ENCODE measurements around the gene SLC45A2.

SLC45A2 gene

DNA sequence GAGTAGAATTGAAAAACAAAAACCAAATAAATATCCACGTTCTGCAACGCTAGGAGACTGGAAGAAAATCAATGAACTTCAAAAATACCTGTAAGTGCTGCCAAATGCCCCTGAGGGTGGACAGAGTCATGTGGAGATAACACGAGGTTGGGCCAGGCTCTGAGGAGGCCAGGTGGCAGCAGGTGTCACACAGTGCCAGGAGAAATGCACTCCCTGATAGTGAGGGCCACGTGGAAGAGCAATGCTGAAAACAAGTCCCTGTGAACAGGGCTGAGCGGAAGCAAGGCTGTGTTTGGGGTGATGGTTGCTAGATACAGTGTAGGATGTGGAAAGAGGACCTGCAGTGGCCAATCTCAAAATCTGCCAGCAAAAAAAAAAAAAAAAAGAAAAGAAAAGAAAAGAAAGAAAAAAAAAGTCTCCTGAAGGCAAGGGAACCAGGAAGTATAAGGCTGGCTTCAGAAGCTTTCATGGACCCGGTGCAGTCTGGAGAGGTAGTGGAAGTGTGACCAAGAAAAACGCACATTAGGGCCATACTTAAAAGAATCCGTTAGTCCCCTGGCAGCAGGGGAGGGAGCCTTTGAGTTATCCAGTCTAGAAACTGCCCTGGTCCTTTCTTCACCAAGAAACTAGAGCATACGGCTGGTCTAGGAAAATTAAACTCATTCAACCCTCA, 41.7 kb upstream of the SLC45A2 start:
- no peak for TF ChIP-seq TAF1 (IDR thresholded peaks at IDR 0.05; ENCODE audit: borderline replicate concordance, insufficient read depth, low read length)
- TF ChIP-seq, protein P1, sequence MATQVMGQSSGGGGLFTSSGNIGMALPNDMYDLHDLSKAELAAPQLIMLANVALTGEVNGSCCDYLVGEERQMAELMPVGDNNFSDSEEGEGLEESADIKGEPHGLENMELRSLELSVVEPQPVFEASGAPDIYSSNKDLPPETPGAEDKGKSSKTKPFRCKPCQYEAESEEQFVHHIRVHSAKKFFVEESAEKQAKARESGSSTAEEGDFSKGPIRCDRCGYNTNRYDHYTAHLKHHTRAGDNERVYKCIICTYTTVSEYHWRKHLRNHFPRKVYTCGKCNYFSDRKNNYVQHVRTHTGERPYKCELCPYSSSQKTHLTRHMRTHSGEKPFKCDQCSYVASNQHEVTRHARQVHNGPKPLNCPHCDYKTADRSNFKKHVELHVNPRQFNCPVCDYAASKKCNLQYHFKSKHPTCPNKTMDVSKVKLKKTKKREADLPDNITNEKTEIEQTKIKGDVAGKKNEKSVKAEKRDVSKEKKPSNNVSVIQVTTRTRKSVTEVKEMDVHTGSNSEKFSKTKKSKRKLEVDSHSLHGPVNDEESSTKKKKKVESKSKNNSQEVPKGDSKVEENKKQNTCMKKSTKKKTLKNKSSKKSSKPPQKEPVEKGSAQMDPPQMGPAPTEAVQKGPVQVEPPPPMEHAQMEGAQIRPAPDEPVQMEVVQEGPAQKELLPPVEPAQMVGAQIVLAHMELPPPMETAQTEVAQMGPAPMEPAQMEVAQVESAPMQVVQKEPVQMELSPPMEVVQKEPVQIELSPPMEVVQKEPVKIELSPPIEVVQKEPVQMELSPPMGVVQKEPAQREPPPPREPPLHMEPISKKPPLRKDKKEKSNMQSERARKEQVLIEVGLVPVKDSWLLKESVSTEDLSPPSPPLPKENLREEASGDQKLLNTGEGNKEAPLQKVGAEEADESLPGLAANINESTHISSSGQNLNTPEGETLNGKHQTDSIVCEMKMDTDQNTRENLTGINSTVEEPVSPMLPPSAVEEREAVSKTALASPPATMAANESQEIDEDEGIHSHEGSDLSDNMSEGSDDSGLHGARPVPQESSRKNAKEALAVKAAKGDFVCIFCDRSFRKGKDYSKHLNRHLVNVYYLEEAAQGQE (IDR thresholded peaks at IDR 0.05; ENCODE audit: insufficient read depth in 1 of 2, low read depth in 2 of 2, low read length in 2 of 2), result no peak
- no peak for TF ChIP-seq SIN3A (IDR thresholded peaks at IDR 0.05; ENCODE audit: borderline replicate concordance, insufficient read depth, low read length)

DNA sequence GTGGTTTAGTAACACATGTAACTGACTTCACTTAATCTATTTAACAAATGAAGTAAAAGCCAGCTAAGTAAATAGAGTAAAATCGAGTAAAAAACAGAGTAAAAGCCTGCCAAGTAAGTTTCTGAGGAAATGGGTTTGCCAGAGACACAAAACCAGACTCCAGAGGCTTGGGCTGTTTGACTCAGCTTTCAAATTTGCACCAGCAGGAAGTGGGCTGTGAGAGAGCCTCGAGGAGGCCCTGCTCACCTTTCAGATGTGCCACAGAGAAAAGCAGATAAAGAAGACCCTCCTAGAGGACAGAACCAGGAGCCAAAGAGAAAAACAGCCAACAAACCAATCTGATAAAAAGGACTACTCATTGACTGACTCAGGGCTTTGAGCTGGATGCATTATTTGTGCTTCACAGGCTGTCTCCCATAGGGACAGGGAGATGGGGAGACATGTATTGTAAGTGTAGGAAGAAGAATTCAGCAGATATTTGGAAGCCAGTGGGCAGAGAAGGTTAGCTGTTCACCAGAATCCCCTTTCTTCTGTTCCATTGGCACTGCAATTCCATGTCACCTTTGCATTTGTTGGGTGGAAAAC, 37.7 kb upstream of the SLC45A2 start:
- no peak for TF ChIP-seq TAF1 (IDR thresholded peaks at IDR 0.05; ENCODE audit: borderline replicate concordance, insufficient read depth, low read length)
- TF ChIP-seq SIN3A (IDR thresholded peaks at IDR 0.05; ENCODE audit: borderline replicate concordance, insufficient read depth, low read length), result no peak
- TF ChIP-seq POLR2AphosphoS5 (IDR thresholded peaks at IDR 0.05; ENCODE audit: low read depth, low read length), result no peak
- TF ChIP-seq, protein P1 (IDR thresholded peaks at IDR 0.05; ENCODE audit: insufficient read depth in 1 of 2, low read depth in 2 of 2, low read length in 2 of 2), result no peak
- no peak for TF ChIP-seq FOXP2 (optimal IDR thresholded peaks at IDR 0.05; ENCODE audit: borderline replicate concordance, extremely low read depth, extremely low read length, insufficient read depth)

DNA sequence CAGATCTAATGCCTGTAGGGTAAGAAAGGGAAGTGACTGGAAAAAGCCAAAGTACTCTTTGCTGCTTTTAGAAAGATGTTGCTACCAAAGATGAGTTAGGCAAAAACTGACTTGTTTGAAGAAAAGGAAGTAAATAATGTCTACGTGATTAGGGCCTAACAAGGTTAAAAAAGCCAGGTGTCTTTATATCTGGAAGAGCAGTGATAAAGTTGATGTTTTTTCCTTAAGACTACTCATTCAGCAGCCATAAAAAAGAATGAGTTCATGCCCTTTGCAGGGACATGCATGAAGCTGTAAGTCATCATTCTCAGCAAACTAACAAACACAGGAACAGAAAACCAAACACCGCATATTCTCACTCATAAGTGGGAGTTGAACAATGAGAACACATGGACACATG, 36.8 kb upstream of the SLC45A2 start:
- TF ChIP-seq, protein P1 (IDR thresholded peaks at IDR 0.05; ENCODE audit: insufficient read depth in 1 of 2, low read depth in 2 of 2, low read length in 2 of 2), result no peak
- no peak for TF ChIP-seq TAF1 (IDR thresholded peaks at IDR 0.05; ENCODE audit: borderline replicate concordance, insufficient read depth, low read length)

DNA sequence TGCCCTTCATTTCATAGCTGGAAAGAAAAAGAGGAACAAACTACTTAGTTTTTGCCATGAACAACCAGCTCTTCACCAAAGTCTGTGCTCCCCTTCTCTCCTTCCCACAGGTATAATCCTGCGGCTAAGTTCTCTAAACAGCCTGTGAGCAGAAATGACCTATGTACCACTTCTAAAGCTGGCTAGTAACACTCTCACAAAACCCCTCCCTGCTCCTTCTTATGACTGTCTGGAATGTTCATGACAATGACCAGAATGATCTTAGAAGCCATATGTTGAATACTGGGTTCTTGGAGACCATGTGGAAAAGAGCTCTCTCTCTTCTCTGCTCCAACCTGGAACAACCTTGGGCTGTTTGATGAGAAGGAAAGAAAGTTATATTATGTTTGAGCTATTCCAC, 36.2 kb upstream of the SLC45A2 start:
- TF ChIP-seq SIN3A (IDR thresholded peaks at IDR 0.05; ENCODE audit: borderline replicate concordance, insufficient read depth, low read length) (no peak), FOXP2 (optimal IDR thresholded peaks at IDR 0.05; ENCODE audit: borderline replicate concordance, extremely low read depth, extremely low read length, insufficient read depth) (no peak), TAF1 (IDR thresholded peaks at IDR 0.05; ENCODE audit: borderline replicate concordance, insufficient read depth, low read length) (no peak), POLR2AphosphoS5 (IDR thresholded peaks at IDR 0.05; ENCODE audit: low read depth, low read length) (no peak)
- TF ChIP-seq, protein P1 (IDR thresholded peaks at IDR 0.05; ENCODE audit: insufficient read depth in 1 of 2, low read depth in 2 of 2, low read length in 2 of 2), result no peak

DNA sequence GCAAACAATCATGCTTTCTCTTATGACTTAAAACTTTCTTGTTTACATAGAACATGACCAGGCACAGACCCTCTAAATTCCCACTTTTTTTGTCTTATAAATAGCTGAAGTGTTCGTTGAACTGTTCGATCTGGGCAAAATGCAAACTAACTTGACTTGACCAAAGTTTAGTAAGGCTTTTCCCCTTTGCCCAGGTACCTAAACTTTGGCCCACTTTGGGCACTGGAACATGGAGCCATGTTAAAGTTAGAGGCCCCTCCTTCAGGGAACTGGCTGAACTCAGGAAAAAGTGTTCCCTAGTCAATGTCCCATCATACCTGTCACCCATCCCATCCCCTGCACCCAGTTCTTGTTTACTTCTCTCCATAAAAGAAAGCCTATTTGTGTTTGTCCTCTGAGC, 32.8 kb upstream of the SLC45A2 start:
- TF ChIP-seq FOXP2 (optimal IDR thresholded peaks at IDR 0.05; ENCODE audit: borderline replicate concordance, extremely low read depth, extremely low read length, insufficient read depth) (no peak), TAF1 (IDR thresholded peaks at IDR 0.05; ENCODE audit: borderline replicate concordance, insufficient read depth, low read length) (no peak), POLR2AphosphoS5 (IDR thresholded peaks at IDR 0.05; ENCODE audit: low read depth, low read length) (no peak), SIN3A (IDR thresholded peaks at IDR 0.05; ENCODE audit: borderline replicate concordance, insufficient read depth, low read length) (no peak)
- TF ChIP-seq, protein P1 (IDR thresholded peaks at IDR 0.05; ENCODE audit: insufficient read depth in 1 of 2, low read depth in 2 of 2, low read length in 2 of 2), result no peak
